CD4-positive, alpha-beta T cell (primary cell): ENCODE results near the gene AGPS. TPM values are rescaled to one million over a fixed set of nuclear protein-coding genes. Genes with fewer than 3 reads are reported as not detected.

Experiments used
- ATAC-seq: fragments of 200-7000 bp; cut with Tn5 transposase; one replicate; pipeline ENCODE4 v1.10.0; 2022; ENCODE audit warnings: mild to moderate bottlenecking; ENCODE audit not compliant: poor library complexity
- CTCF ChIA-PET: fragments of 350-600 bp; sonication (Branson Sonifier 250); formaldehyde crosslinking; loops from one replicate; lab custom pipeline; 2021; ENCODE audit warnings: antibody characterized with exemption, inconsistent platforms; lab: Charles Lee
- POLR2A ChIA-PET: fragments of 350-600 bp; sonication (Branson Sonifier 250); formaldehyde crosslinking; loops from one replicate; lab custom pipeline; 2021; ENCODE audit warnings: antibody characterized with exemption, inconsistent platforms; lab: Charles Lee
- DNase-seq, 14 experiments: peaks; one replicate each; pipeline ENCODE4 v3.0.0-alpha.2; 2013 to 2020; ENCODE audit warnings: mixed read lengths in 2 of 14
- H3K27ac ChIP-seq, 2 donors: one replicate each; pipeline versions ENCODE4 v1.5.1 to v1.7.0; 2013; ENCODE audit warnings: low read length in 2 of 2, low read depth in 1 of 2, mild to moderate bottlenecking in 1 of 2
- H3K27me3 ChIP-seq, 2 experiments: 1 replicate in 1 of 2; 2 replicates in 1 of 2; pipeline versions ENCODE4 v1.6.1 to v1.7.0; 2013; ENCODE audit warnings: low read length in 2 of 2, control low read depth in 1 of 2, mild to moderate bottlenecking in 1 of 2, moderate library complexity in 1 of 2; ENCODE audit not compliant: insufficient read depth in 2 of 2, control insufficient read depth in 1 of 2
- H3K36me3 ChIP-seq: one replicate; pipeline ENCODE4 v1.6.1; 2013; ENCODE audit warnings: low read length, control low read depth; ENCODE audit not compliant: insufficient read depth
- H3K4me1 ChIP-seq: one replicate; pipeline ENCODE4 v1.6.1; 2013; ENCODE audit warnings: low read length, control low read depth; ENCODE audit not compliant: insufficient read depth
- H3K4me3 ChIP-seq: one replicate; pipeline ENCODE4 v1.5.1; 2013; ENCODE audit warnings: mild to moderate bottlenecking, low read length, moderate library complexity
- H3K9me3 ChIP-seq, 2 experiments: 1 replicate in 1 of 2; 2 replicates in 1 of 2; pipeline versions ENCODE4 v1.6.1 to v1.7.0; 2013; ENCODE audit warnings: low read length in 2 of 2, mild to moderate bottlenecking in 2 of 2, control low read depth in 1 of 2, moderate library complexity in 1 of 2; ENCODE audit not compliant: control insufficient read depth in 1 of 2, insufficient read depth in 1 of 2
- H3K27ac Mint-ChIP-seq: one replicate; pipeline ENCODE4 v1.8.0; 2020; ENCODE audit warnings: mixed read lengths
- H3K27me3 Mint-ChIP-seq: one replicate; pipeline ENCODE4 v1.8.0; 2021; ENCODE audit warnings: mixed read lengths
- H3K36me3 Mint-ChIP-seq: one replicate; pipeline ENCODE4 v1.8.0; 2021; ENCODE audit warnings: low read depth, mixed read lengths
- H3K4me1 Mint-ChIP-seq: one replicate; pipeline ENCODE4 v1.8.0; 2021; ENCODE audit warnings: low read depth, mixed read lengths
- H3K4me3 Mint-ChIP-seq: one replicate; pipeline ENCODE4 v1.8.0; 2020; ENCODE audit warnings: mild to moderate bottlenecking, mixed read lengths
- H3K9me3 Mint-ChIP-seq: one replicate; pipeline ENCODE4 v1.8.0; 2020; ENCODE audit warnings: mixed read lengths
- intact Hi-C, 2 experiments: fragments of 100-400 bp; cut with DNase I in 1 of 2; cut with micrococcal nuclease in 1 of 2; formaldehyde crosslinking; loops; one replicate each; pipeline versions ENCODE4 v1.15.1 to v1.9.0; 2023 to 2025; cut with DNase I, micrococcal nuclease
- total RNA-seq, 174 experiments: library from RNA in 2 of 174; stranded (reverse) in 2 of 174; gene quantifications; one replicate each; pipeline ENCODE4 v1.2.3 and lab custom pipeline; 2021 to 2026
- TF ChIP-seq, protein P1 (sequence below): fragments of 200-600 bp; IDR thresholded peaks from one replicate; pipeline ENCODE4 v1.8.0; 2022; ENCODE audit warnings: antibody characterized with exemption, mild to moderate bottlenecking

The AGPS gene
- total RNA-seq, 2 experiments from 2014 or later = 21.5 to 23.9 TPM

DNA sequence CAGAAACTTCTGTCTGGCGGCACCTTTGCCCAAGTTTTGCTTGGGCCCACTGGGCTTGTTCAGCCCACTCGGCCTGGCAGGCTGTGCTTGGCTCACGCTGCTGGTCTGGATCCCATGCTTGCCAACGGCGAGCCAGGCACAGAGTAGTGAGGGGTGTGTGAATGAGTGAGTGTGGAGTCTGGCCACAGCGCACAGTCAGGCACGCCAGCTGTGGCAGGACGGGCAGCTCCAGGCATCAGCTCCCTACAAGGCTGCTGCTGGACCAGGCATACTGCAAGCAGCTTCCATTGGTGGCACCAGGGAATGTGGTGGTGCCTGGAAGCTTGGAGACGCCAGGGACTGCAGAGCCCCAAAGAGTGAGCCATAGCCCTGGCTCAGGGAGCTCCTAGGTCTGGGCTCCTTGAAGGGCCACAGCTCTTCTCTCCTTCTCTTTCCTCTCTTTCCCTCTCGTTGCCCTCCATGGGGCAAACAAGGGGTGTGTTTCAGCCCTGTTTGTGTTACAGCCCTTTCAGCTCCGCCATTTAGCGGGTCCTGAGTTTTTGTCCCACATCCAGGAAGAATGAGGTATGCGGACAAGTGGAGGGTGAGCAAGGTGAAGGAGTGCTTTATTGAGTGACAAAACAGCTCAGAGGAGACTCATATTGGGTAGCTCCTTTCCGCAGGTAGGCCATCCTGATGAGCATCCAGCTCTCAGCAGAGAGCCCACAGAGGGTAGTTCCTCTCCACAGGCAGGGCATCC lies 73.0 kb downstream of the AGPS start:
- peaks cover 4% of the 10 kb centered on the region for H3K9me3 Mint-ChIP-seq
- Histone ChIP-seq H3K4me3 (no peak overlapping the region), H3K4me1 (no peaks in the 10 kb centered on the region), H3K27ac (no peak overlapping the region), H3K36me3 (peaks cover 31% of the 10 kb centered on the region), H3K27me3 (no peaks in the 10 kb centered on the region), H3K9me3 (peaks cover 0 to 16% of the 10 kb centered on the region in 2 experiments)
- ChIA-PET CTCF (no interaction called here), POLR2A (no interaction called here)
- peaks cover 68% of the 10 kb centered on the region for H3K36me3 Mint-ChIP-seq
- H3K4me3 Mint-ChIP-seq = no peak overlapping the region
- DNase-seq (no peak), ATAC-seq (no peak)
- TF ChIP-seq, protein P1, sequence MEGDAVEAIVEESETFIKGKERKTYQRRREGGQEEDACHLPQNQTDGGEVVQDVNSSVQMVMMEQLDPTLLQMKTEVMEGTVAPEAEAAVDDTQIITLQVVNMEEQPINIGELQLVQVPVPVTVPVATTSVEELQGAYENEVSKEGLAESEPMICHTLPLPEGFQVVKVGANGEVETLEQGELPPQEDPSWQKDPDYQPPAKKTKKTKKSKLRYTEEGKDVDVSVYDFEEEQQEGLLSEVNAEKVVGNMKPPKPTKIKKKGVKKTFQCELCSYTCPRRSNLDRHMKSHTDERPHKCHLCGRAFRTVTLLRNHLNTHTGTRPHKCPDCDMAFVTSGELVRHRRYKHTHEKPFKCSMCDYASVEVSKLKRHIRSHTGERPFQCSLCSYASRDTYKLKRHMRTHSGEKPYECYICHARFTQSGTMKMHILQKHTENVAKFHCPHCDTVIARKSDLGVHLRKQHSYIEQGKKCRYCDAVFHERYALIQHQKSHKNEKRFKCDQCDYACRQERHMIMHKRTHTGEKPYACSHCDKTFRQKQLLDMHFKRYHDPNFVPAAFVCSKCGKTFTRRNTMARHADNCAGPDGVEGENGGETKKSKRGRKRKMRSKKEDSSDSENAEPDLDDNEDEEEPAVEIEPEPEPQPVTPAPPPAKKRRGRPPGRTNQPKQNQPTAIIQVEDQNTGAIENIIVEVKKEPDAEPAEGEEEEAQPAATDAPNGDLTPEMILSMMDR = no peak
- intact Hi-C loops = no loop called here
- no peaks in the 10 kb centered on the region for H3K4me1 Mint-ChIP-seq
- no peaks in the 10 kb centered on the region for H3K27me3 Mint-ChIP-seq
- no peak overlapping the region for H3K27ac Mint-ChIP-seq

DNA sequence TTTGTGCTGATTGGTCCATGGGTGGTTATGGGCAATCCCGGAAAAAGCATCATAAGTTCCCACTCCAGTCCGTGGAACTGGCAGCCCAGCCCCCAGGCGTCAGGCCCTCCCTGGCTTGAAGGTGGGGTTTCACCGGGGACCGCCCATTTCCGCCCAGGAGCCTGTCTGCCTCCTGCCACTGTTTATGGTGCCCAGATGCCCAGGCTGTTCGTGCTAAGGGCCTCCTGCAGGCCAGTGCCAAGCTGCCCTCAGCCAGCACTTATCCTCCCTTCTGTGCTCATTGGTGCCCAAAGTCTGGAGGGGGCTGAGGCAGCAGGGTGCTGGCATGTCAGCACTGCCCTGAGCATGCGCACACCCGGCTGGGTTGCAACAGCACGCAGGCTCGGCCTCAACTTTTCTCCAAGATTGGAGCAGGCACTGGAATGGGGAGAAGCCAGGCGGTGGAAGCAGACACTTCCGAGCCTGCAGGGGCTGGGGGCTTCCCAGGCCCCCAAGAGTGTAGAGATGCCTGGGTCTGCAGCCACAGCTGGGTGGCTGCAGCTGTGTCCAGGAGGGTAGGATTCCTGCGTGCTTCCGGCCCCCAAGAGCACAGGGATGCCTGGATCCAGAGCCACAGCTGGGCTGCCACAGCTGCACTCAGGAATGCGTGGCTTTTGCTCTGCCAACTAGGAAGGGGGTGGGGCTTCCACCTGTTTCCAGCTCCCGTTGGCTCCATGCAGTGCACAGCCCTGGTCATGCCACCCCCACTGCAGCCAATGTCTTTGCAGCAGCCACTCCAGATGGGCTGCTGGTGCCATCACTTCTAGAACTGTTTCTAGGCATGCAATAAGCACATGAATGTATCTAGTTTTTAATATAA lies 74.0 kb downstream of the AGPS start:
- peaks cover 69% of the 10 kb centered on the region for H3K36me3 Mint-ChIP-seq

DNA sequence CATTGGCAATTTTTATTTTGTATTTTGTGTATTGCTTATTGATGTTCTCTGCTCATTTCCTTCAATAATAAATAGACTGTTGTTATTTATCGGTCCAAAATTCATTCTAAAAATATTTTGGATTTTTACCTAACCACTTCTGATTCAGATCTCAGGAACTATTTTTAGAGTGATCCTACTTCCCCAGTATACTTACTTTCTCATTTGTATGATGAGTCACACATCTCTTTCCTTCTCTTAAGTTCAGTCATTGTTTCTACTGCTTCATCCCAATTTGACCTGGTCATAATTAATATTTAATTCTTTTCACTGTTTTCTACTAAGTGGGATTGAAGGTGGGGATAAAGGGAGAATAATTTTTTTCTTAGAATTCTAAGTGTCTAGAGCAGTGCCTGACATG lies 75.1 kb downstream of the AGPS start:
- ChIA-PET POLR2A (no interaction called here), CTCF (no interaction called here)
- H3K4me1 Mint-ChIP-seq = no peaks in the 10 kb centered on the region
- Histone ChIP-seq H3K27me3 (no peaks in the 10 kb centered on the region), H3K9me3 (peaks cover 7 to 16% of the 10 kb centered on the region in 2 experiments), H3K4me3 (no peak overlapping the region), H3K36me3 (peaks cover 31% of the 10 kb centered on the region), H3K4me1 (no peaks in the 10 kb centered on the region), H3K27ac (no peak overlapping the region)
- H3K9me3 Mint-ChIP-seq = peaks cover 14% of the 10 kb centered on the region
- intact Hi-C loops = no loop called here
- DNase-seq (no peak), ATAC-seq (no peak)
- H3K4me3 Mint-ChIP-seq = no peak overlapping the region
- no peak overlapping the region for H3K27ac Mint-ChIP-seq
- TF ChIP-seq, protein P1 = no peak
- peaks cover 71% of the 10 kb centered on the region for H3K36me3 Mint-ChIP-seq
- H3K27me3 Mint-ChIP-seq = no peaks in the 10 kb centered on the region

More for the DNA sequence above, 74.0 kb downstream of the AGPS start:
- no peak overlapping the region for H3K27ac Mint-ChIP-seq
- intact Hi-C loops = no loop called here
- no peak for ATAC-seq
- Histone ChIP-seq H3K27ac (no peak overlapping the region), H3K27me3 (no peaks in the 10 kb centered on the region), H3K9me3 (peaks cover 0 to 16% of the 10 kb centered on the region in 2 experiments), H3K4me1 (no peaks in the 10 kb centered on the region), H3K36me3 (peaks cover 31% of the 10 kb centered on the region), H3K4me3 (no peak overlapping the region)
- H3K4me3 Mint-ChIP-seq = no peak overlapping the region
- H3K9me3 Mint-ChIP-seq = peaks cover 8% of the 10 kb centered on the region
- CTCF ChIA-PET = no interaction called here
- TF ChIP-seq, protein P1 = no peak
- no peak for DNase-seq
- POLR2A ChIA-PET = no interaction called here
- H3K4me1 Mint-ChIP-seq = no peaks in the 10 kb centered on the region
- H3K27me3 Mint-ChIP-seq = no peaks in the 10 kb centered on the region
